Inferior parietal cortex (tissue), 1 donor: Measurements from ENCODE around the gene ACAA1.
"Not testable (repeated sequence)": the region's sequence is repeated elsewhere in the genome, so short reads cannot be mapped to it uniquely, and the experiment has no call there.

Experiments used
- DNase-seq: peaks from one replicate; pipeline ENCODE4 v3.0.0-alpha.2; 2016; ENCODE audit errors: extremely low spot score

ACAA1 gene

DNA sequence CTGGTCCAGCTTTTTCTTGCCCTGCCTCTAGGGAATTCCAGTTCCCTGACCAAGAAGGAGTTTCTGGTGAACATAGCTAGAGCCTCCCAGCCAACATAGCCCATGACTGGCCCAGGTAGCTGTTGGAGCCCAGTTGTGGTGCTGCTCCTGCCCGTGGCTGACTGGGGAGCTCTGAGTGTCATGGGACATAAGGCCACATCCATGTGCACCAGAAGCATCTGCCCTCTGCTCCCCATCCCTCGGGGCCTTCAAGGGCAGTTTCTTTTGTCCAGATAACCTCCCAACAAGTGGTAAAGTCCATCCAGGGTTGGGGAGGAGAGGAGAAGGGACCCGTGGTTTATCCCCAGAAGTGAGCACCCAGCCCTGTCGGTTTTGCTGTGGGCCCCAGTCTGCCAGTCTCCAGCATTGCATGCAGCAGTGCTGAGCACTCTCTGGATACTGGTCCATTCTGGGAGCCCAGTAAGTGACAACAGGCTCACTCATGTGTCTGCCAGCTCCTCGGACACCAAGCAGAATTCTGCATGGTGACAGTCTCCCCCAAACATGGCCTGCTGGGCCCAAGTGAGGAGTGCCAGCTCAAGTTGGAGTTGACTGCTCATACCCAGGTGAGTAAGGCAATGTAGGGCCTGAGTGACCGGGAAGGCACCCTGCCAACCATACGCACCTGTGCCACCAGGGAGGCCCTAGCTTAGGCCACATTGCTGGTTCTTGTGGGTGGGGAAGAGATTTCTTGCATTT, 28.8 kb downstream of the ACAA1 start:
- DNase-seq = no peak

DNA sequence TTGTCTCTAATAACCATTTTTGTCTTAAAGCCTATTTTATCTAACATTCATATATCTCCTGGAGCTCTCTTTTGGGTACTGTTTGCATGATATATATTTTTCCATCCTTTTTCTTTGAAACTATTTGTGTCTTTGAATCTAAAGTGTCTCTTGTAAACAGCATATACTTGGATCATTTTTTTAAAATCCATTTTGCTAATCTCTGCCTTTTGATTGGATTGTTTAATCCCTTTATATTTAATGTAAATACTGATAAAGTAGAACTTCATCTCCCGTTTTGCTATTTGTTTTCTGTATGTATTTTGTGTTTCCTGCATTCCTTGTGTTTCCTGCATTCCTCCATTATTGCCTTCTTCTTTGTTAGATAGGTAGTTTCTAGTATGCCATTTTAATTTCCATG, 31.4 kb downstream of the ACAA1 start:
- DNase-seq = no peak

DNA sequence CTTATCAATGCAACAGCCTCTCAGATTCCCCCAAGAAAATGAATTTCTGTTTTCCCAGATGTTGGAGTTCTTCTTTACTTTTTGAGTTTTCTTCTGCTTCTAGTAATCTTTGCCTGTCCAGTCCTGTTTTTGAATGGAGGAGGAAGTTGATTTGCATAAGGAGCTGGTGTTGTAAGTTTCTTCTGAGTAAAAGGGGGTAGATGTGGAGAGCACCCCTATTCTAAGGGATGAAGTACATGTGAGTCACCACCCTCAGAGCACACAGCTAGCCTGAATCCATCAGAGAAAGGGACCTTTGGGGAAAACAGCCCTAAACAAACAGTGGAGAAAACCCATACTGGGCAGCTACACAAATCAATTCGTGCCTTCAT, 34.5 kb downstream of the ACAA1 start:
- DNase-seq = no peak

- no peak for DNase-seq
Observed at GRCh38 chr3:38101811-38102443, 35.0 kb downstream of the ACAA1 start.

GRCh38 chr3:38100498-38100897, 36.4 kb downstream of the ACAA1 start:
- no peak for DNase-seq

- DNase-seq = no peak
Observed at GRCh38 chr3:38099518-38099917, 37.4 kb downstream of the ACAA1 start.

DNA sequence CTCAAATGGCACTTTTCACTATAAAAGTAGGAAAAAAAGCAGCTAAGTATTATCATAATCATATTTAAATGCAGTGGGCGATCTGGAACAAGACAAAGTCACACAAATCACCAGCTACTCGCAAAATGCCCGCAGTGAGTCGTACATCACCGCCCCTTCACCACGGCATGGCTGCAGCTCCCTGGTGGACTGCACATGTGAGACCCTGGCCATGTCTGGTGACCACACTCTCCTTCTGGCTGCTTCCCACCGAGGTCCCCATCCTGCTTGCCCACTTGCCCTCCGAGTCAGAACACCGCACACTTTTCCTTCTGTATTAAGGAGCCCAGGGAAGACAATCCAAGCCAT, 38.6 kb downstream of the ACAA1 start:
- no peak for DNase-seq

DNA sequence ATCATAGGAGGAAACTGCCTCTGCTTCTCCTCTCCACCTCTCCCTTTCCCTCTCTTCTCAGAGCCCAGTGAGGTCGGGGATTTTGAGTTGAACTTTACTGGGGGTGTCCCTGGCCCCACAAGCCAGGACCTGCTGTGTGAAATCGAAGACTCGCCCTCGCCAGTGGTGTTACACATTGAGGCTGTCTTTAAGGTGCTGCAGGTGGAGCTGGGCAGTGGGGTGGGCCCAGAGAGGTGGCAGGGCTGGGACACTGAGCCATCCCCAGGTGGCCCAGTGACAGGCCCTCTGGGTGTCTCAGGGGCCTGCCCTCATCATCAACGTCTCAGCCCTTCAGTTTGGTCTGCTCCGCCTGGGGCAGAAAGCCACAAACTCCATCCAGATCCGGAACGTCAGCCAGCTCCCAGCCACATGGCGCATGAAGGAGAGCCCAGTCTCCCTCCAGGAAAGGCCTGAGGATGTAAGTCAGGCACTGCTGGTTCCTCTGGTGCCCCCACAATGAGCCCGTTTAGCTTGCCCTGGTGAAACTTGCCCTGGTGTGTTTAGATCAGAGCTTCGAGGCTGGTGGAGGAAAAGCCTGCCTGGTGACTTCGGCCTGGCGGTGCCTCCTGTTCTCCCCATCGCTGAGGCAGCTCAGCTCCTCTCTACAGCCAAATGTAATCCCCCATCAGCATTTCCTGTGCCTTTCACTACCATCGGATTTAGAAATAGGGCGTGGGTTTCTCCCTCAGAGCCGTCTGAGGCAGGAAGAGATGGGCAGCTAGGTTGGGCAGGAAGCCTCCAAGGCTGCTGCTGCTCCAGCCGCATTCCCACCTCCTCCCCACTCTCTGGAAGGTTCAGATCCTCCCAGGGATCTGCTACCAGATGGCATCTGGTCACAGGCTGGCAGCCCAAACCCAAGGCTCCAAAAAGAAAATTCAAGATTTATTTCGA, 39.2 kb downstream of the ACAA1 start:
- no peak for DNase-seq

DNA sequence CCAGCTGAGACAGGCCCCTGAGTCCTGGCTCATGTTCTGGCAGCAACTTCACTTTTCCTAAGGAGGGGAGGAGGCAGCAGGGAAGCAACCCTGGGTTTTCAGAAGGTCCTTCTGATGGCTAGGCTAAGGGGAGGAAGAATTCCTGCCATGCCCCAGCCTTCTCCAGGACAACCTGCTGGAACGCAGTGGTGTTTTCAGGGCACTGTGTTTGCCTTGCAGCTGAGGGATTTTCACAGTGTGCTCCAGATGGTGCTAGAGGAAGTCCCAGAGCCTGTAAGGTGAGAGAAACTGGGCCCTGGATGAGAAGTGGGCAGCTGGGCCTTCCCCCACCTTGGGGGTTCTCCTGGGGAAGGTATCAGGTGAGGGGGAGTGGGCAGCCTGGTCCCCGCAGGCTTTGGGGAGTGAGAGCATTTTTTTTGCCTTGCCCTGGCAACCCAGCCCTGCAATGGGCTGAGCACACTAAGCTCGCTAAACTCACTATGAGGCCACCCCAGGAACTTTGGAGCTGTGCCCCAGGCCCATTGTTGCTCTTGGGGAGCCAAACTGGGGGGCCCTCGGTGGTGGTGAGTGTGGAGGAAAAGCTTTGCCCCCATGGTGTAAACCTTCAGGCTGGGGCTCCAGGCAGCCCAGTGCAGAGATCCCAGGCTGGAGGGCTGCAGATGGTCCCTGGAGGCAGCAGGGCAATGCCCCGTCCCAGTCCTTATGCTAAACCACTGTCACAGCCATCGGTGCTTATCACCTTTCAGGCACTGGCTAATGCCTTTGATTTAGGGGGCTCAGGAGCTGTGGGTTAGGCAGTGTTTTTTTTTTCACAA, 41.1 kb downstream of the ACAA1 start:
- DNase-seq = no peak

DNA sequence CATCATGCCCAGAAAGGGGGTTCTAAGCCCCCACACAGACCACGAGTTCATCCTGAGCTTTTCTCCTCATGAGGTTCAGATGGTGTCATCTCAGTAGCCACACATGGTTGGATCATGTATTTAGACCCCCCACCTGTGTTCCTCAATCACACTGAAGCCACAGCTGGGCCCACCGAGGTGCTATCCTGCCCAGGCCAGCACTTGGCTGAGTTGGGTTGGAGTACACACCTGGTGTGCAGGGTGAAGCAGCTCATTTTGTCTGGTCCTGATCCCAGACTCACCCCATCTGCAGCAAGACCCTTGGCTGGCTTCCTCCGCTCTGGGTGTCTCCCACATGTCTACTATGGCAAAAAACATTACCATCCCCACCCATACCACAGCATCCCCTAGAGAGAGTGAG, 41.9 kb downstream of the ACAA1 start:
- no peak for DNase-seq

- DNase-seq = no peak
Observed at GRCh38 chr3:38090453-38090852, 46.5 kb downstream of the ACAA1 start.

- DNase-seq = no peak
Observed at GRCh38 chr3:38089163-38089562, 47.8 kb downstream of the ACAA1 start.

GRCh38 chr3:38088126-38089078, 48.5 kb downstream of the ACAA1 start:
- DNase-seq = no peak

DNA sequence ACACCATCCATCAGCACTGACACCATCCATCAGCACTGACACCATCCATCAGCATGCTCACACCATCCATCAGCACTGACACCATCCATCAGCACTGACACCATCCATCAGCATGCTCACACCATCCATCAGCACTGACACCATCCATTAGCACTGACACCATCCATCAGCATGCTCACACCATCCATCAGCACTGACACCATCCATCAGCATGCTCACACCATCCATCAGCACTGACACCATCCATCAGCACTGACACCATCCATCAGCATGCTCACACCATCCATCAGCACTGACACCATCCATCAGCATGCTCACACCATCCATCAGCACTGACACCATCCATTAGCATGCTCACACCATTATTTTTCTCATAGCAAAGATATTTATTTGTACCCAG, 49.6 kb downstream of the ACAA1 start:
- not testable (repeated sequence) for DNase-seq

DNA sequence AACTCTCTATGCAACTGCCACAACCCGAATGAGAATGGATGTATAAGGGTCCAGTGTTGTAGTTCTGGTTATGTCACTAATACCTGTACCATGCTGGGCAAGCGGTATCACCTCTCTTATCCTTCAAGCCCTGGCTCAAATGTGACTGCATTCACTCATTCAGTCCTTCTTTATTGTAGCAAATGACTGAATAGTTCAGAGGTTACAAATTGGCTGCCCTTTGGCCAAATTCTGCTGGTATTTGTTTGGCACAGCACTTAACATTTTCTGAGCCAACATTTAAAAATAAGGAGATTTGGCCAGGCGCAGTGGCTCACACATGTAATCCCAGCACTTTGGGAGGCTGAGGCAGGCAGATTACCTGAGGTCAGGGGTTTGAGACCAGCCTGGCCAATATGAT, 50.4 kb downstream of the ACAA1 start:
- no peak for DNase-seq

GRCh38 chr3:38085943-38086324, 51.0 kb downstream of the ACAA1 start:
- no peak for DNase-seq

DNA sequence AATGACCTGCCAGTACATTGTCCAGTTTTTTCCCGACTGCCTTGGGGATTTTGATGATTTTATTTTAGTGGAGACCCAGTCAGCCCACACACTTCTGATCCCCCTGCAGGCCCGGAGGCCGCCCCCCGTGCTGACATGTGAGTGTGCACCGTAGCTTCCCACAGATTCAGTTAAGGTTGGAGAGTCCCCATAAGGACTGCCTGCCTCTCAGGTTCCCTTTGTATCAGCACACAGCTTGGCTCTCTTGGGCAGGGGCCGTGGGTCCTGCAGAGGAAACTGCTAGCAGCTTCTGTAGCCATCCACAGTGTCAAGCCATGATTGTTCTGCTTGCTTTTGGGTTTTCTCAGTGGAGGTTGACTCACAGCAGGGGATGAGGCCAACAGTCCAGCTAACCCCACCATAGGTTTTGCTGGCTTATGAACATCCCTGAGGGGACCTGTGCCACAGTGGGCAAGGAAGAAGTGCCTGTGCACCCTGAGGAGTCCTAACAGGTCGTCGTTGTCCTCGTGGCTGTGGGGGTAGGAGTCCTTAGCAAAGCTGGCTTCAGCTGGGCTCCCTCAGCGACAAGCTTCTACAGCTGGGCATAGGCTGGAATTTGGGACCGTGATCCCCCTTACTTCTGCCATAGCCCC, 51.5 kb downstream of the ACAA1 start:
- no peak for DNase-seq

GRCh38 chr3:38084334-38085310, 52.3 kb downstream of the ACAA1 start:
- no peak for DNase-seq

GRCh38 chr3:38083871-38084333, 53.0 kb downstream of the ACAA1 start:
- no peak for DNase-seq
